ENCODE measurements around the gene RICTOR.
A peak's percentile ranks its signal among the peaks of the same experiment; 100 is the strongest.
"Not testable (repeated sequence)": the region's sequence is repeated elsewhere in the genome, so short reads cannot be mapped to it uniquely, and the experiment has no call there.

RICTOR gene

DNA sequence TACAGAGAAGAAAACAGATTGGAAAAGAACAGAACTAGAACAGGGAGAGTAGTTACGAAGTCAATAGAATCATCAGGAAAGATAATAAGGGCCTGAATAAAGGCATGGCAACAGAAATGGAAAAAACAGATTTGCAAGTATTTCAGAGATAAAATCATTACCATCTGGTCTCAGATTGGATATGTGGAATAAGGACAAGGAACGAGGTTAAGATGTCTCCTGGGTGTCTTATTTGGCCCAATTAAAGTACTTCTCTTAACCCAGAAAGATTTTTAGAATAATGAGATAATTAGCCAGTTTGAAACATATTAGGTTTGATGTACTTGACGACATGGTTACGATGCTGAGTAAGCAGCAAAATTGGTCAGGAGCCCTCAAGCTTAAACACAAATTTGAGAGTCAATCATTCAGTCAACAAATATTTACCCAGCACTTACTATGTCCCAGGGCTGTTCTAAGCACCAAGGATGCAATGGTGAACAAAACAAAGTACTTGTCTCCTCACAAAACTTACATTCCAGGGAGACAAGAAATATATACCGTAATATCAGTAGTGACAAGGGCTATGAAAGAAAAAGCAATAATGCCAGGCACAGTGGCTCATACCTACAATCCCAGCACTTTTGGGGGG is 18.3 kb downstream of the RICTOR start:
- no peak for DNase-seq

DNA sequence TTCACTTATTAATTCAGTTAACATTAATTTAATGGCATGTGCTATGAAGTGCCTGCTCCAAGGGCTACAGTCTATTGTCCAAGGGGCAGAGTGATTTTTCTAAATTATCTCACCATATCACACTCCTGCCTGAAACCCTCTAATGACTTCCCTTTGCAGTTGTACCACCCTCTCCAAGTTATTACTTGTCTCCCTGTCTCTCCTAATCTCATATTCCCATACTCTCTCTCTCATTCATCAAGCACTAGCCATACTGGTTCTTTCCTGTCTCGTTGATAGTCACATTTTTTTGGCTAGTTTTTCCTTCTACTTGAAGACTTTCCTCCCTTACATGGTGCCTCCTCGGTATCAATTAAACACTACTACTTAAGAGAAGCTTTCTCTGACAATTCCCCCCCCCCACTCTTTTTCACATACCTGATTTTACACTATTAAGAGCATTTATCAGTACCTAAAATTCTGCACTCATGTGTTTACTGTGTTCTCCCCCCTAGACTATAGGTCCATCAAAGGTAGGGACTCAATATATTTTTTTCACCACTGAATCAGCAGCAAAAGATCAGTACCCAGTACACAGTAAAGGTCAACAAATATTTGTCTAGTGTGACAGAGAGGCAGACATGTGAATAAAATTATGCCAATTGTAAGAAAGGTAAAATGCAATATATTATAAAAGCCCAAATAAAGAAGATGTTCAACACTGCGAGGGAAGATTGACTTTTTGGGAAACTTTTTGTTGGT is 19.0 kb downstream of the RICTOR start:
- no peak for DNase-seq

DNA sequence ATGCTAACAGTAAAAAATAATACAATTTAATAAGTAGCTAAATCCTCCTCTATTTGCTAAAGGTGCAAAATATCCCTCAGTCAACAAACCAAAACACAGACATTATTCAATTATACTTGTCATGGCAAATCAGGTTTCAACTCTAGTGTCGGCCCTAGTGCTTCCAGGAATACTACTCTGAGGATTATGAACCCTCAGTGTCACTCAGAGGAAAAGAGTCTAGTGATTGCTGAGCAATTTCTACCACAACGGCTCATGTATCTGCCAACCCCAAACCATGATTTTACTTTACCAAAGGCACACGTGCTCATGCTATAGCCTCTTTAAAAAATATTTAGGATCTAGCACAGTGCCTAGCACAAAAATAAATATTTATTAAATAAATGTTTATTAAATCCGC is 21.0 kb downstream of the RICTOR start:
- no peak for DNase-seq

DNA sequence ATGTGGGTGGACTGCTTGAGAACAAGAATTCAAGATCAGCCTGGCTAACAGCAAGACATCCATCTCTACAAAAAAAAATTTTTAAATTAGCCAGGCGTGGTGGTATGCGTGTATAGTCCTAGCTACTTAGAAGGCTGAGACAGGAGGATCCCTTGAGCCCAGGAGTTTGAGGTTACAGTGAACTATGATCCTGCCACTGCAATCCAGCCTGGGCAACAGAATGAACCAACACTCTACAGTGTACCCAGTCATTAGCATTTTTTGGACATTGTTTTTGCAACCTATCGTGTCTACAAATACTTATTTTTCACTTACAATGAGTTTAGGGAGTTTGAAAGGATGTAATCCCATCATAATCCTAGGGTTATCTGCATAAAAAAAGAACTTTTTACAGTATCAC is 22.1 kb downstream of the RICTOR start:
- no peak for DNase-seq

DNA sequence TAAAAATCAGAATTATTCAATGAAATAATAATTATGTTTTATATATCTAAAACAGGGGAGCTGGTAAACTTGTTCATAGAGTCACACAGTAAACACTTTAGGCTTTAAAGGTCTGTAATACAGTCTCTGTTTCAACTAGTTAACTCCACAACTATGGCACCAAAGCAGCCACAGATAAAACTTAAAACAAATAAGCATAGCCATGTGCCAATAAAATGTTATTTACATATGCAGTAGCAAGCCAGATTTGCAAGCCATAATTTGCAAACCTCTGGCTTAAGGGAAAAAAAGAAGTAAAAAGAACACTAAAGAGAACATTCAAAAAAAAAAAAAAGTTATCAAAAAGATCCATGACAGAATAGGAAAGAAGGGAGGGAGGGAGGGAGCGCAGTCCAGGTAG is 24.9 kb downstream of the RICTOR start:
- no peak for DNase-seq

DNA sequence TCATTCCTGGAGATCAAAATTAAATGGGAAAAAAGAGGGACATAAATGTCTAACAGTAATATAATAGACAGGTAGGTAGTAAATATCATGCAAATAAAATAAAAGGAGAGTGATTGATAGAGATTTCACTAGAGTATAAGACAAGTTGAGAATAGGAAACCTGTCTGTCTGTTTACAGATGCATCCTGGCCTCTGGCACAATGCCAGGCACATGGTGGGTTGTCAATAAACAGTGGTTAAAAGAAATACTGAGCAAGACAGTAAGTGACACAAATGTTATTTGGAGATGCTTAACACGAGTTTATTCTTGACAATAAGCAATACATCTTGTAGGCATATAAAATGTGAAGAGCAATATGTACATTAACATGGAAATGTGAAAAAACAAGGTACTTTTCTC is 33.3 kb downstream of the RICTOR start:
- DNase-seq, result no peak

DNA sequence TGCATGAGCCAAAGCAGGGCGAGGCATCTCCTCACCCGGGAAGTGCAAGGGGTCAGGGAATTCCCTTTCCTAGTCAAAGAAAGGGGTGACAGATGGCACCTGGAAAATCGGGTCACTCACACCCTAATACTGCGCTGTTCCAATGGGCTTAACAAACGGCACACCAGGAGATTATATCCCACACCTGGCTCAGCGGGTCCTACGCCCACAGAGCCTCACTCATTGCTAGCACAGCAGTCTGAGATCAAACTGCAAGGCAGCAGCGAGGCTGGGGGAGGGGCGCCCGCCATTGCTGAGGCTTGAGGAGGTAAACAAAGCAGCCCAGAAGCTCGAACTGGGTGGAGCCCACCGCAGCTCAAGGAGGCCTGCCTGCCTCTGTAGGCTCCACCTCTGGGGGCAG is 39.7 kb downstream of the RICTOR start:
- not testable (repeated sequence) for DNase-seq

DNA sequence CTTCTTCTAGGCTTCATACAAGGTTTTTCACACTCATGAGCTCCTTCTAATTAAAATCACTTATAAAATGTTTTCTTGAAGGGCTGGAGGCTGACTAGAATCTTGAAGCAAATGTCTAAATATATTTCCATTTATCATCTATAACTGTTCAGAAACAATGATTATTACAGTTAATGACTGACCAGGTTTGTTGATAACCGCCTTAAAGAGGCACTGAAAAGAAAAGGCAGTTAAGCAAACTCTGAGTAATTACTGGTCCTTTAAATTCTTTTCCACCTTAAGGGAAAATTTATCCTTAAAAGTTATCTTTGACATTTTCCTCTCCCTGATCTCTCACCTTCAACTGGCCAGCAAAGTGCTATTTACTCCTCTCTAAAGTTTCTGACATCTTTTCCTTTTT is 43.2 kb downstream of the RICTOR start:
- DNase-seq, result no peak

DNA sequence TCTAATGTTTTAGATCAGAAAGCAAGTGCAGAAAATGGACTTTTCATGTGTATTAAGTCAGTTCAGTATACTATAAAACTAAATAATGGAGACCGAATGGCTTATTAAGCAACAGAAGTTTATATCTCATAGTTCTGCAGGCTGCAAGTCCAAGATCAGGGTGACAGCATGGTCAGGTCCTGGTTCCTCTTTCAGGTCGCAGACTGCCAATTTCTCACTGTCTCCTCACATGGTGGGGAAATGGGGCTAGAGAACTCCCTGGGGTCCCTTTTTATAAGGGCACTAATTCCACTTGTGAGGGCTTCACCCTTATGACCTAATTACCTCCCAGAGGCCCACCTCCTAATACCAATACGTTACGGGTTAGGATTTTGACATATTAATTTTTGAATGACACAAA is 48.7 kb downstream of the RICTOR start:
- DNase-seq, result no peak

DNA sequence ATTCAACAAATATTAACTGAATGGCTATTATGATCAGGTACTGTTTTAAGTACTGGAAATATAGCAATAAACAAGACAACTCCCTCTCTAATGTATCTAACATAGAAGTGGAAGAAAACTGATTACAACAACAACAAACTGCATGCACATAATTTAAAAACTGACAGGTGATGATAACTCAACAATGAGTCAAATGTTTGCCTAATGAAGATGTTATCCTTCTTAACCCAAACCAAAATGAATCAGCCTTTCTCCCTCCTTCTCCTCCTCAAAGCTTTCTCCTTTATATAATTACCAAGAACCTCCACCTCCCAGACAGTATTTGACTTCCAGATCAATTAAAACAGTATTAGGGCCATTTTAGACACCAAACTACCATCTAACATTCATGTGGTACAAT is 49.3 kb downstream of the RICTOR start:
- no peak for DNase-seq

DNA sequence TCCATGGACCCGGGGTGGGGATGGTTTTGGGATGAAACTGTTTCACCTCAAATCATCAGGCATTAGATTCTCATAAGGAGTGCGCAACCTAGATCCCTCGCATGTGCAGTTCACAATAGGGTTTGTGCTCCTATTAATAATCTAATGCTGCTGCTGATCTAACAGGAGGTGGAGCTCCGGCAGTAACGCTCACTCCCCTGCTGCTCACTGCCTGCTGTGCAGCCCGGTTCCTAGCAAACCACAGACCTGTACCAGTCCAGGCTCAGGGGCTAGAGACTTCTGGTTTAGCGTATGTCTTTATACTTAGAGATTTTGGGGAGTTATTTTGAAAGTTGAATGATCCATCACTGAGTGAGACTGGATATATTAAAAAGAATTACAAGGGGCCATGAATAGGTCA is 50.2 kb downstream of the RICTOR start:
- peak in 1 of 4 experiments; percentile 2 for DNase-seq

DNA sequence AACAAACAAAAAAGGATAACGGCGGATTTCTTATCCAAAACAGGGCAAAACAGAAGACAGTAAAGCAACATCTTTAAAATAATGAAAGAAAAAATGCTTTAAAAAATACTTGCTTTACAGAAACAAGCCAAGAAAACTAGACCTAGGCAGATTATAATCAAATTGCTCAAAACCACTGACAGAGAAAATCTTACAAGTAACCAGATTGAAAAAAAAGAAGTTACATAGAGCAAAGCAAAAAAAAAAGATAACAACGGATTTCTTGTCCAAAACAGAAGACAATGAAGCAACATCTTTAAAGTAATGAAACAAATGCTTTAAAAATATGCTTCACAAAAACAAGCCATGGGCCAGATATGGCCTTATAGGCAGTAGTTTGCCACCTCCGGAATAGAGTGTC is 51.1 kb downstream of the RICTOR start:
- no peak for DNase-seq

DNA sequence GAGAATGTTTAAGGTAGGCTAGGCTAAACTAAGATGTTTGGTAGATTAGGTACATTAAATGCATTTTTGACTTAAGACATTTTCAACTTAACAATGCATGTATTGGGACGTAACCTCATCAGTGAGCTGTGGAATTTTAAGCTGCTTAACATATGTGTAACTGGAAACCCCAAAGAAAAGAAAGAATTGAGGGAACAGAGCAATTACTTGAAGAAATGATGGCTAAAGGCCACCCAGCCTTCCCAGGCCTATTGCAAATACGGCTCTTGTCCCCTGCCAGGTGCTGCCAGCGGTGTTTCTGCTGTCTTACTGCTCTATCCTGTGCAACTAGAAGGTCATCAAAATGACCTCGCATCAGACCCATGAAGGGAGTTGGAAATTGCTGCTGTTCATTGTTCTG is 52.0 kb downstream of the RICTOR start:
- no peak for DNase-seq

DNA sequence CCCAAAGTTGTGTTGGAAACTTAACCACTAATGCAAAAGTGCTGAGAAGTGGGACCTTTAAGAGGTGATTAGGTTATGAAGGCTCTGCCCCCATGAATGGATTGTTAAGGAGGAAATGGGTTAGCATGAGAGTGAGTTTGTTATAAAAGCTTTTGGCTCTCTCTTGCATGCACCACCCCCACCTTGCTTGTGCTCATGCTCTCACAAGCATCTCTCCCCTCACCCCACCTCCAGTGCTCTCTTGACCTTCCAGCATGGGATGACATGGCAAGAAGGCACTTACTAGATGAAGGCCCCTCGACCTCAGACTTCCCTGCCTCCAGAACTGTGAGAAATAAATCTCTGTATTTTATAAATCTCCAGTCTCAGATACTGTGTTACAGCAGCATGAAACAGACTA is 52.8 kb downstream of the RICTOR start:
- no peak for DNase-seq

DNA sequence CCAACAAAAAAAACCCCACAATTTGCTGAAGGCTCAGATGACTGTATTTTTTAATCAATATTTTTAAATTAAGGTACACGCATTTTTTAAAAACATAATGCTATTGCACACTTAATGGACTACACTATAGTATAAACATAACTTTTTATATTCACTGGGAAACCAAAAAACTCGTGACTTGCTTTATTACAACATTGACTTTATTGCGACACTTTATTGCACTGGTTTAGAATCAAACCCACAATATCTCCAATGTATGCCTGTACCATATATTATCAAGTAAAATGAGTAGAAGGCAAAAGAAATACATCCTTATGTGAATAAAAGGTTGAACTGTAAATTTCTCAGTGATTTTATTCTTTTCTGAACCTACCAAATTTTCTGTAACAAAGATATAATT is 53.7 kb downstream of the RICTOR start:
- DNase-seq, result no peak

DNA sequence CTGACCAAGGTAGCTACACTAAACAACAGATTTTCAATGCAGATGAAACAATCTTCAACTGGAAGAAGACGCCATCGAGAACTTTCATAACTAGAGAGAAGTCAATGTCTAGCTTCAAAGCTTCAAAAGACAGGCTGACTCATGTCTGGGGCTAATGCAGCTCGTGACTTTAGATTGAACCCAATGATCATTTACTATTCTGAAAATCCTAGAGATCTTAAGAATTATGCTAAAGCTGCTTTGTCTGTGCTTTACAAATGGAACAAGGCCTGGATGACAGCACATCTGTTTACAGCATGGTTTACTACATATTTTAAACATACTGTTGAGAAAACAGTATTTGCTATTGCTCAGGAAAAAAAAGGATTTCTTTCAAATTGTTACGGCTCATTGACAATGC is 54.9 kb downstream of the RICTOR start:
- no peak for DNase-seq

DNA sequence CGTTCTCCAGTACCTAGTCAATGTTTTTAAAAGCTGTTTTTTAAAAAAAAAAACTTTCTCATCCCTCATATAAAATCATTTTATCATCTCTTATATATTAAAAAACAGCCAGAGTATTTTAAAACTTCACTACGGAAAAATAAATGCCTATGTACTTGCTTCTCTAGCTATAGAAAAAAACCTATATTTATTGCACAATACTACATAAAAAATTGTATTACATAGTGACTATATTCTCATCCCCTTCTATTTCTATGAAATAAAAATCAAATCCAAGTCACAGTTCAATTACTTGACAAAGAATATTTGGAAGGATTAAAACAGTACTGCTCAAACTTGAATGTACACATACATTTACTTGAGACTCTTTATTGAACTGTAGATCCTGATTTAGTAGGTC is 56.7 kb downstream of the RICTOR start:
- DNase-seq, result no peak

DNA sequence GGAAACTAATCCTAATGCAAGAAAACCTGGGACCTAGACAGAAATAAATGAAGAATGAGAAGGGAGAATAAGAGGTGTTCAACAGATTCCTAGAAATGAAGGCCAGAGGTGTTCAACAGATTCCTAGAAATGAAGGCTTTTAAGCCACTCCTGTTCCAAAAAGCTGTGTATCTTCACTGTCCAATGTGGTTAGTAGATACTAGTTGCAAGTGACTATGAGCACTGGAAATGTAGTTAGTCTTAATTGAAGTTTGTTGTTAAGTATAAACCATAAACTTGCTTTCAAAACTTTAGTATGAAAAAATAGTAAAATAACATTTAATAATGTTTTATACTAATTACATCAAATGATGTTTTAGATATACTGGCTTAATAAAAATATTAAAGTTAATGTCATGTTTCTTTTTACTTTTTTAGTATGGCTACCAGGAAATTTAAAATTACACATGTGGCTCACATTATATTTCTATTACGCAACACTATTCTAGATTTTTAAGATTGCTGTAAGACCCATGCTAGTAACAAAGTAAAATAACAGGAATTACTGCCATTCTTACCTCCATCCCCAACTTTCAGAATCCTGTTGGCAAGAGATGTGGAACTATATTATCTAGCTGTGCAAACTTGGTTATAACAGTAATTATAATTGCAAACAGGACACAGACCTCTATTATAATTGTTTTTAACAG is 57.5 kb downstream of the RICTOR start:
- no peak for DNase-seq

DNA sequence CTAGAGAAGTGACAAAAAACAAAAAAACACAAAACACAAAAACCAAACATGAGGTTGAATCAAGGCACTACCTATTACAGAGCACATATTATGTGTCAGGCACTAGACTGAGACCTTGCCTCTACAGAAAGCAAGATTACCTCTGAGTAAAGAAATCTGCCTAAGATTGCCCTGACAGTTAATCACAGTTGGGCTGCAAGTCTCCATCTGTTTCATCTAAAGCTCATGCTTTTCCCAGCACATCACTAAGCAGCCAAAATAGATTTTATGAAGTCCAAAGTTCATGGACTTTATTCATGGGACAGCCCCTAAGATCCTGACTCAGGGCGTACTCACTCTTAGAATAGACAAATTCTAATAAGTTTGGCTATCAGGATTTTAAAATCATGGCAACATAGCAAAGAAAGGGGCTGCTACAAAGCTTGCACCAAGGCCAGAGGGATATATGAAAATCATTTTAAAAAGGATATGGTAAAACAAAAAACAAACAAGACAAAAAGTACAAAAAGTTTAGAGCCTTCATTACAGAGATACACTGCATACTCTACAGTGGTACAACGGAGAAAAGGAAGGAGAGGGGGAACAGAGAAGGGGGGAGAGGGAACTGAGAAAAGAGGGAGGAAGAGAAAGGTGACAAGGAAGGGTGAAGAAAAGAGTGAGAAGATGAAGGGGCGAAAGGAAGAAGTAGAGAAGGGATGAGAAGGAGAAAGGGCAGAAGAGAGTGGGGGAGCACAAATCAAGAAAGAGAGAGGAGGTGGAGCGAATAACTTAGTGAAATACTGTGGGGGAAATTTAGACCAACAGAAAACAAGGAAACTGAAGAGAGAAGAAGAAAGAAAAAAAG is 58.2 kb downstream of the RICTOR start:
- DNase-seq, result no peak

DNA sequence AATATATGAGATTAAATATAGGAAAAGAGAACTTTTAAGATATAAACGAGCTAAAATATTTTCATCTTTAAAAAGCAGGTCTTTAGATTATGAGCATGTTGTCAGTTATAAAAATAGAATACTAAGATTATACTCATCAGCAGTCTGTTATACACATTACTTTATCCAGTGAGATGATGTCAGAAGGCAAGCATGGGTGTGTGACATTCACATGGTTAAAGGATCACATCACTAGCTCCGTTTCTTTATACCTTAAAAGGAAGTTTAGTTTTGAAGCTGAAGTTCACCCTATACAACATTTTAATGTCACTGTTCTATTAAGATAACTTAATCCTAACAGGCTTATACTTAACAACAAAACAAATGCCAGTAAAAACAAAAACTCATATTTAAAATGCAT is 59.6 kb downstream of the RICTOR start:
- no peak for DNase-seq

DNA sequence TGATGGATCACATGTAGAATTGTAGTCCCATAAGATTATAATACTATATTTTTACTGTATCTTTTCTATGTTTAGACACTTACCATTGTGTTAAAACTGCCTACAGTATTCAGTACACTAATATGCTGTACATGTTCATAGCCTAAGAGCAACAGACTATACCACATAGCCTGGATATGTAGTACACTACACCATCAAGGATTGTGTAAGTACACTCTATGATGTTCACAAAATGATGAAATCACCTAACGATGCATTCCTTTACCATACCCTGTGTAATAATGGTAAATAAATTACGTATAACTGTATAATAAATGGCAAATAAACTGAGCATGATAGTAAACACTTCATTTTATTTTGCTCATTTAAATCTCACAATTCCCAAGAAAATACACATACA is 60.3 kb downstream of the RICTOR start:
- no peak for DNase-seq

DNA sequence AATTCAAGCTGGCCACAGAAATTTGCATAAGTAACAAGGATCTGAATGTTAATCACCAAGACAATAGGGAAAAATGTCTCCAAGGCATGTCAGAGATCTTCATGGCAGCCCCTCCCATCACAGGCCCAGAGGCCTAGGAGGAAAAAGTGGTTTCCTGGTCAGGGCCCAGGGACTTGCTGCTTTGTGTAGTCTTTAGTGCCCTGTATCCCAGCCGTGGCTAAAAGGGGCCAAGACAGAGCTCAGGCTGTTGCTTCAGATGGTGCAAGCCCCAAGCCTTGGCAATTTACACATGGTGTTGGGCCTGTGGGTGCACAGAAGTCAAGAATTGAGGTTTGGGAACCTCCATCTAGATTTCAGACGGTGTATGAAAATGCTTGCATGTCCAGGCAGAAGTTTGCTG is 63.2 kb downstream of the RICTOR start:
- not testable (repeated sequence) for DNase-seq

DNA sequence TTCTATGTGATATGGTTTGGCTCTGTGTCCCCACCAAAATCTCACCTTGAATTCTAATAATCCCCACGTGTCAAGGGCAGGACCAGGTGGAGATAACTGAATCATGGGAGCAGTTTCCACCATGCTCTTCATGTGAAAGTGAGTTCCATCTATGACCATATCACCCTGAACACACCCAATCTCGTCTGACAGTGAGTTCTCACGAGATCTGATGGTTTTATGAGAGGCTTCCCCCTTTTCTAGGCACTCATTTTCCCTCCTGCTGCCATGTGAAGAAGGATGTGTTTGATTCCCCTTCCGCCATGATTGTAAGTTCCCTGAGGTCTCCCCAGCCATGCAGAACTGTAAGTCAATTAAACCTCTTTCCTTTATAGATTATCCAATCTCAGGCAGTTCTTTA is 64.2 kb downstream of the RICTOR start:
- DNase-seq, result no peak

DNA sequence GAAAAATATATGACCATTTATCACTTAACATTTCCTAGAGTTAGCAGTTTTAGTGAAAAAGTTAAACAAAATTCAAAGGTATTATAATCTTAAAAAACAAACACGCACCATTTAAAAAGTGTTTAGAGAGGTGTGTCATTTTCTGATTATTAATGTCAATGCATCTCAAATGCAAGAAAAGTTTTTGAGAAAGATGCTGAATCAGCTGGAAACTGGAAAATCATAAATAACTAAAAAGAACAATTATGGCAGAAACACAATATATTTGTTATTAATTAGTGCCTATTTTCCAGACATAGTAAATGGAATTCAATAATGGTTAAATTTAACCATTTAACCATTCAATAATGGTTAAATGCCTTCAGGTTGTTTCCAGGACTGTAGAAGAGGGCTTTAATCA is 64.9 kb downstream of the RICTOR start:
- no peak for DNase-seq
